GM19438 (cell line): ENCODE data around the gene SPINT2.
"Not testable (repeated sequence)": the region's sequence is repeated elsewhere in the genome, so short reads cannot be mapped to it uniquely, and the experiment has no call there.

Source experiments
- ATAC-seq: cut with Tn5 transposase; IDR thresholded peaks from one replicate; pipeline ENCODE4 v1.9.1; 2021; ENCODE audit warnings: low read depth; ENCODE audit not compliant: unreplicated experiment

The SPINT2 gene, protein sequence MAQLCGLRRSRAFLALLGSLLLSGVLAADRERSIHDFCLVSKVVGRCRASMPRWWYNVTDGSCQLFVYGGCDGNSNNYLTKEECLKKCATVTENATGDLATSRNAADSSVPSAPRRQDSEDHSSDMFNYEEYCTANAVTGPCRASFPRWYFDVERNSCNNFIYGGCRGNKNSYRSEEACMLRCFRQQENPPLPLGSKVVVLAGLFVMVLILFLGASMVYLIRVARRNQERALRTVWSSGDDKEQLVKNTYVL

DNA sequence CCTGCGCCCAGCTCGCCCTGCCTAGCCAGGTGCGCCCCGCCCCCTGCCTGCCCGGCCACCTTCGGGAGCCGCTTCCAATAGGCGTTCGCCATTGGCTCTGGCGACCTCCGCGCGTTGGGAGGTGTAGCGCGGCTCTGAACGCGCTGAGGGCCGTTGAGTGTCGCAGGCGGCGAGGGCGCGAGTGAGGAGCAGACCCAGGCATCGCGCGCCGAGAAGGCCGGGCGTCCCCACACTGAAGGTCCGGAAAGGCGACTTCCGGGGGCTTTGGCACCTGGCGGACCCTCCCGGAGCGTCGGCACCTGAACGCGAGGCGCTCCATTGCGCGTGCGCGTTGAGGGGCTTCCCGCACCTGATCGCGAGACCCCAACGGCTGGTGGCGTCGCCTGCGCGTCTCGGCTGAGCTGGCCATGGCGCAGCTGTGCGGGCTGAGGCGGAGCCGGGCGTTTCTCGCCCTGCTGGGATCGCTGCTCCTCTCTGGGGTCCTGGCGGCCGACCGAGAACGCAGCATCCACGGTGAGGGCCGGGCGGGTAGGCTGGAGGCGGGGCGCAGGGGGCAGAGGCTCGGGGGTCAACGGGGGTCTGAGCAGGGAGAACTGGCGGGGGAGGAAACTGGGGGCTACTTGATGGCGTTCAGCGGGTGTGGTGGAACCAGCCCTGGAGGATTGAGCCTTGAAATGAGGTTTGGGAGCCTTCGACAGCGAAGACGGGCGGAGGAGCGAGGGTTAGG lies at the start of gene SPINT2:
SPINT2 (plus strand) TSS at position 88 of the 727 bp plus-strand sequence; CDS start at position 408, 320 bp downstream.
- ATAC-seq, result no peak

DNA sequence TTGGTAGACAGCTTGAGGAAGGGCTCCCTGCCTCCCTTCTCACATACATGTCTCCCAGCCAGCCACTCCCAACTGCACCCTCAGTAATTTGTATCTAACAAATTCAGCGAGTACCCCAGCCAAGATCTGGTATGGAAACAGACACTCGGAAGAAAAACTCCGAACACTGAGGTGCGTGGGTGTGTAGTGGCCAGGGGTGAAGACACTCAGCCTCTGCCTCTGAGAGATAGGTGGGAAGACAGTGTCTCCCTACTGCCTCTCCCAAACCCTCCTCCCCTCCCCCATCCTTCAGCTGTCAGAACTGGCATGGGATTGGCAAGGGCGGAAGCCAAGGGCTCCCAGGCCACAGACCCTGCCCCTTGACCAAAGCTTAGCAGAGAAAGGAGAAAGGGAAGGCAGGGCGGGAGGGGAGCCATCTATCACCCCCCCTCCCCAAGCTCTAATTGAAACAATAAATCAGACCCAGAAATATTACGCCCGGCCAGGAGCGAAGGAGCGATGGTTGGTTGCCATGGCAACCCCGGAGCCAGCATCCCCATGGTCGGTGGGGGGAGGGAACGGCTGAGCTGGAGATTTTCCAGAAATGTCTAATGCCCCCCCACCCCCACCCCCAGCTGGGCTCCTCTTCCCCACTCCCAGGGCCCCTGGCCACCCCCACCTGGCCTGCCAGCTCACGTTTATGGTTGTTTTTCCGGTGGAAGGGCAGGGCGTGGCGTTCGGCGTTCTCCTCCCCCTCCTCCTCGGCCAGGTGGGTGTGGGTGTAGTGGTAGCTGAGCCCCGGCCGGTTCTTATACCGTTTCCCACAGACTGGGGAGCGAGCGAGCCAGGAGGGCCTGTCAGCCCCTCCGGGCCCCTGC lies 47.4 kb upstream of the SPINT2 start:
- no peak for ATAC-seq

DNA sequence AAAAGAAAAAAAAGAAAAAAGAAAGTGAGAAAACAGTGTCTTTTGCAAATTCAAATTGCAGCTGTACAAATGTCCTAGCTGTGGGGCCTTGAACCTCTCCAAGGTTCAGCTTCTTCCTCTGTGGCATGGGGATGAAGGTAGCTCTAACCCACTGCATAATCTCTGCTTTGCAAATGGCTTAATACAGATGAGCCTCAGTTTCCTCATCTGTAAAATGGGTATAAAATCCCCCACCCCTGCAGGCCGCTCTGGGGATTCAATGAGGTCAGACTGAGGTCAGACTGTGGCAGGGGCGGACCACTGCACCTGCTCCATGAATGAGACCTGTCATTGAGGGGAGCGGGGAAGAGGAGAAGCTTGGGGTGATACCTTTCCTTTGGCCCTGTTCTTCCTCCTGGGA lies 46.2 kb upstream of the SPINT2 start:
- no peak for ATAC-seq

DNA sequence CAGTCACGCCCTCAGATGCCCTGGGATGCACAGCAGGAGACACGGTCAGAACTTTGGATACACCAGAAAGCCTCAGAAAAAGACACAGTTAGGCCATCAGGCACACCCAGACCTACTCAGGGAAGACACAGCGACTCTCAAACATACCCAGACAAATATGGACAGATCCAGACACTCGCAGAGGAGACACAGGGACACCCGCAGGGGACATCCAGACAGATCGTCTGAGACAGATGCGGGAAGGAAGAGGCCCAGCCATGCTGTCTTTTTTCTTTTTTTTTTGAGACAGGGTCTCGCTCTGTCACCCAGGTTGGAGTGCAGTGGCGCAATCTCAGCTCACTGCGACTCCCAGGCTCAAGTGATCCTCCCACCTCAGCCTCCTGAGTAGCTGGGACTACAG lies 45.2 kb upstream of the SPINT2 start:
- ATAC-seq, result no peak

DNA sequence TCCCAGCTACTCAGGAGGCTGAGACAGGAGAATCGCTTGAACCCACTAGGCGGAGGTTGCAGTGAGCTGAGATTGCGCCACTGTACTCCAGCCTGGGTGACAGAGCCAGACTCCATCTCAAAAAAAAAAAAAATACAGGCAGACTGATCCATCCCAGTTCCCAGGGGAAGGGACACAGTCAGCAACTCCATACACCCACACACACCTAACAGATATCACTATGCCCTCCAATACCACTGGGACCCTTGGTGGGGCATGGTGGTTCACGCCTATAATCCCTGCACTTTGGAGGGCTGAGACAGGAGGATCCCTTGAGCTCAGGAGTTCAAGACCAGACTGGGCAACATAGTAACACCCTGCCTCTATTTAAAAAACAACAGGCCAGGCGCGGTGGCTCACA lies 43.0 kb upstream of the SPINT2 start:
- no peak for ATAC-seq

DNA sequence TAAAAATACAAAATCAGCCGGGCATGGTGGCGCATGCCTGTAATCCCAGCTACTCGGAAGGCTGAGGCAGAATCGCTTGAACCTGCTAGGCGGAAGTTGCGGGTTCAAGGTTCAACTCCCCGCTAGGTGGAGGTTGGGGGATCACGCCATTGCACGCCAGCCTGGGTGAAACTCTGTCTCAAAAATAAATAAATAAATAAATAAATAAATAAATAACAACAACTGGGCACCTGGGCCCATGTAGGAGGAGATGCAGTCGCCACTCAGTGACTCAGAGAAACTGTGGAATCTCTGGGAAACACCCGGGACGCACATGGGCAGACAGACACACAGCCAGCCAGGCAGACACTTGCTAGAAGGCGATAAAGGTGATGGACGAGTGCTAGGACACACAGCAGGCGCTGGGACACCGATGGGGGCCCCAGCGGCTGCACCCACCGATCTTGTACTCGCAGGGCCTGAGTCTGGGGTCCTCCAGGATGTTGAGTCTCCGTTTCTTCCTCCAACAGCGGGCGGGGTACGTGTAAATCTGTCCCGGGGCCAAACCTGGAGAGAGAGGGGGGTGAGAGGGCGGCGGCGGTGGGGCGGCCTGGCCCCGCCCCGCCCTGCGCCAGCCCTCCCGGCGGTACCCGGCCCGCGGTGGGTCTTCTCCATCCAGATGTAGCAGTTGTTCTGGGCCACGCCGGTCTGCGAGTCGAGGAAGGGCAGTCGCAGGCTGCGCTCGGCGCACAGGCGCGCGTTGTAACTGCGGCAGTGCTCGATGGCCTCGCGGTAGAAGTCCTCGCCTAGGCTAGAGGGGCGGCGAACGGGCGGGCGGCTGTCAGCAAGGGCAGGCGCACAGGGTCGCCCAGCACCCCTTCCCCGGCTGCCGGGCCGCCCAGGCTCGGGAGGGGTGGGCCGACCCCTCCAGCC lies 42.2 kb upstream of the SPINT2 start:
- no peak for ATAC-seq

DNA sequence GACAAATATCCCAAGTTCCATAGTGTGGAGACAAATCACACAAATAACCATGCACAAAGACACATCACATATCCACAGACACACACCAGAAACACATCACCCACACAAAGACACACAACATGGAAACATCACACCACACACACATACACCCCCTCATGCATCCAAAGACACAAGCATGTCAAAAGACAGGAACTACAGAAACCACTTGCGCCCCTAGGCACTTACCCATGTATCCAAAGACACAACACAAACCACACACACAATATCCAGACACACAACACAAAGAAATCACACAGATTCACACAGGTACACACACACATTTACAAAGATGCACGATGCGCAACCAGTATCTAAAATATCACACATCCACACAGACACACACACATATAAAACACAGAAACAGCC lies 41.3 kb upstream of the SPINT2 start:
- no peak for ATAC-seq

DNA sequence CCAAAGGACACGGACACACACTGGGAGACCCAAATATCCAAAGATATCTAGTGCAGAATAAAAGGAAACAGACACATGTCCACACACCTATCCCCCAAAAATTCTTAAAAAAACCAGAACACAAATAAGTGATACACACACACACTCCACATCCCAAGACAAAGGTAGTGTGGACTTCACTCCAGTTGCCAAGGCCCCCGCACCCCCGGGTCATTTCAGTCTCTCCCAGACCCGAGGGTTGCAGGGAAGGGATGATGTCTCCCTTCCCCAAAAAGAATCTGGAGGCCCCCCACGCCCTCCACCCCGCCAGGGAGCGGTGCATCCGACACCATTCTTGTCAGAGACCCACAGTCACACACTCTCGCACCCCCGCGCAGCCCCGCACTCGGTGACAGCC lies 40.8 kb upstream of the SPINT2 start:
- ATAC-seq, result no peak

DNA sequence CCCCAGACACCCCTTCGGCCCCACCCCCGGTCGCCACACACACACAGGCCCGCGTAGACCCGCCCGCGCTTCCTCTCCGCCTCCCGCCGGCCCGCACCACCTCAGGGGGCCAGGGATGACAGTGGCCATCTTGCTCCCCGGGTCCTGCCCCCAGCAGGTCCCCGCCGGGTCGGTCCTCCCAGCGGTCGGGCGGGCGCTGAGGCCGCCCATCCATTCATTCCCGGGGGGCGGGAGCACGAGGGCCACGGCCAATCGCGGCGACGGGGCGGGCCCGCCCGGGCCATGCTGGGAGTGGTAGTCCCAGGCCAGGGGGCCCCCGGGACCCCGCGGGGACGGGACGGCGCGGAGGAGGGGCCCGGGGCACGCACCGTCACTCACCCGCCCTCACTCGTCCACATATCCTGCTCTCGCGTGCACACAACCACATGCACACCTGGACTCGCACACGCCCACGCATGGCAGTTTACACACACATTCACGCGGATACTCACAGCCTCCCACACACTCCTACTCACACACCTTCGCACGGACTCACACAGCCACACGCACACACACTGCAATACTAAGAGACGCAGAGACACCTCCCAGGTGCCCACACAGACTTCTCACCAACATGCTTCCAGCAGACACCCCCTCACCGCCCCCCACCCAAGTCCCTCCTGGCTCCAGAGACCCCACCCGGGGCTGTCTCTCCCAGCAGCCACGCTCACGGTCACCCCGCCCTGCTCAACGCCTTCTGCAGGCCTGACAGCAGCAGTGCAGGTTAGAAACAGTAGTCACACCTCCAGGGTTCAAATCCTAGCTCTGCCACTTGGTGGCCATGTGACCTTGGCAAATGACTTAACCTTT lies 40.1 kb upstream of the SPINT2 start, which contains the start of gene DPF1:
DPF1 (minus strand) TSS at position 209 of the 849 bp plus-strand sequence; CDS start at position 129, 80 bp downstream.
- peak; percentile 63 for ATAC-seq

DNA sequence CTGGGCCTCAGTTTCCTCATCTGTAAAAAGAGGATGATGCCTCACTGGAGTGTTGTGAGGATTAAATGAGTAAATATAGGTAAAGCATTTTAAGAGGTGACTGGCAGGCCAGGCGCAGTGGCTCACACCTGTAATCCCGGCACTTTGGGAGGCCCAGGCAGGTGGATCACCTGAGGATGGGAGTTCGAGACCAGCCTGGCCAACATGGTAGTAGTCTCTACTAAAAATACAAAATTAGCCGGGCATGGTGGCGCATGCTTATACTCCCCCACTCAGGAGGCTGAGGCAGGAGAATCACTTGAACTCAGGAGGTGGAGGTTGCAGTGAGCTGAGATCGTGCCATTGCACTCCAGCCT lies 39.5 kb upstream of the SPINT2 start:
- not testable (repeated sequence) for ATAC-seq

DNA sequence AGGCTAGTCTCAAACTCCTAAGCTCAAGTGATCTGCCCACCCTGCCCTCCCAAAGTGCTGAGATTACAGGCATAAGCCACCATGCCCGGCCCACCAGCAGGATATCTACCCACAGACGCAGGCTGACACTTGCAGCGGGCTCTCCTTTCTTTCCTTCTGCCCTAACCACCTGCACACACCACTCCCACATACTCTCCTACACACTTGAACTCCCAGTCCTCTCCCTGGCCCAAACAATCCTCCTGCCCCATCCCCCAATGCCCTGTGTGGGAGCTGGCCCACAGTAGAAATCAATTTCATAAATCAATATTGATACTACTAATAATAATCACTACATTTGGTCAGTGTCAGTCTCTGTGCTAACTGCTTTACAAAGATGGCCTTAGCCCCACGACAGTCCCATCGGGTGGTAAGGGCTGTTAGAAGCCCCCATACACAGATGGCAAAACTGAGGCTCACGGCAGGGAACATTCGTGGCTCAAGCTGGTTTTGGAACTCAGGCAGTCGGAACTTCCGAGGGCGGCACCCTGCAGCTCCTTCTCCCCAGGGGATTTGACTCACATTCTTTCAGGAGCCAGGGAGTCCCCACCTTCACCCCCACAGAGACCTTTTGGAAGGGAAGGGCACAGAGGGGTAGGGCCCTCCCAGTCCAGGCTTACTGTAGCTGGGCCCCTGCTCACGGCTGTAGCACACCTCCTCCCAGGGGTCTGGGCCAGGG lies 36.9 kb upstream of the SPINT2 start:
- ATAC-seq, result no peak

DNA sequence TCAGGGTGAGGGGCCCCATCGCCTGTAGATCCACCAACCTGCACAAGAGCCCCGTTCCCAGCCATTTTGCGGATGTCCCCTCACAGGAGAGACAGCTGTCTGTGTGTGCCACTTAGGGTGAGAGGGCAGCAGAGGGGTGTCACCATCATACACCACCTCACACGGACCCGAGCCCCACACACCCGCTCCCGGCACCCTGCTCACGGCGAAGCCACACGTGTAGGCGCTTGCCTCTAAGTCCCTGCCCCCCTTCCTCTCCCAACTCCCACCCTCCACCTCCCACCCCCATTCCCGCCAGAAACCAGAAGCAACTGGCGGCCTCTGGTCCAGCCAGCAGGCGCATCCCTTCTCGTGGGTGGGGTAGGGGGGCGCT lies 36.4 kb upstream of the SPINT2 start:
- no peak for ATAC-seq

DNA sequence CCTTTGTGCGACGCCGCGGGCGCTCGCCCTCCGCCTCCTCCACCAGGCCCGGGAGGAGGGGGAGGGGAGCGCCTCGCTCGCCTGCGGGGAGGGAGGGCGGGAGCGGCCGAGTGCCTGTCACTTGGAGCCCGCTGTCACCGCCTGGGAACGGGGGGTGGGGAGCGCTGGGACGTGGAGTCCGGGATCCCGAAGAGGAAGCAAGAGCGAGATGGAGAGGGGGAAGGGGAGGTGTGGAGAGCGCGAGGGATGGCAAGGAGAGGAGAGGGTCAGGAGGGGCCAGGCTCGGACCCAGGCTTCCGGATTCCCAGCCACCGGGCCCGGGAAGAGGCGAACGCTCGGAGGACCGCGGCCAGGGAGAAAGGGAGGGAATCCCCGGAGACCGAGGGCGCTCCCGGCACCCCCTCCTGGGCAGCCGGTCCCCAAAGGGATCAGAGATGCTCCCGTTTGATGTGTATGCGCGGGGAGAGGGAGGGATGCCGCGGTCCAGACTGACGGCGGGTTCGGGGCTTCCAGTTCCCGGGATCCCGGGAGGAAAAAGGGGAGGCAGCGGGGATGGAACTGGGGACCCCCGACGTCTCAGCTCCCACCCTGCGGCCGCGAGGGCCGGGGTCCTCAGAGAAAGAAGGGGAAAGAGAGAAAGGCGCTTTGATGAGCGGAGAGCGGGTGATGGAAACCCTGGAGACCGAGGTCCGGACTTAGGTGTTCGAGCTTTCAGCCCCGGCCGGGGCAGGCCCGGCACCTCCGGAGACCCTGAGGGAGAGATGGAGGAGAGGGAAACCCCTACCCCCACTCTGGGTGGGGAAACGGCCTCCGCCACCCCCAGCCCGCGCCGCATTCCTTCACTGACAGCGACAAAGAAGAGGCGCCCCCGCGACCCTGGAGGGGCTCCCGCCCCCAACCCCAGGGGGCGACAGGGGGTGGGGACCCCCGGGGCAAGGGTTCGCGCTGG lies 35.6 kb upstream of the SPINT2 start:
- no peak for ATAC-seq

DNA sequence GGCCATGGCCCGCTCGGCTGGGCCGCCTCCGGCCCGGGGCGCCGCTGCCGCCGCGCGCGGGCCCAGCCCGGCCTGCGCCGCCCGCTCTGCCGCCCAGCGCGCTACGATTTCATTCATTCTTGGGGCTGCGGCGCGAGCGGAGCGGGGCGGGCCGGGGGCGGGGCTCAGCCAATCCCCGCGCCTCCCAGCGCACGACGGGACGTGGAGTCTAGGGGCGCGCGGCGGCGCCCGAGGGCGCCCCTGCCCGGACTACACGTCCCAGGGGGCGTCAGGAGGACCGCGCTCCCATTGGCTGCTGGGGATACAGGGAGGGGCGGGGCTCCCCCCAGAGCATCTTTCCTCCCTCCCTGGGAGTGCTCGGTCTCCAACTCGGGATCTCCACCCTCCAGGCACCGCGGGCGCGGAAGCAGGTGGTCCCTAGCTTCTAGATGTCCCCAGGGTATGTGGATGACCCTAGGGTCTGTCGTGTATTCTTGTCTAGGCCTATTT lies 34.7 kb upstream of the SPINT2 start:
- ATAC-seq, result no peak

DNA sequence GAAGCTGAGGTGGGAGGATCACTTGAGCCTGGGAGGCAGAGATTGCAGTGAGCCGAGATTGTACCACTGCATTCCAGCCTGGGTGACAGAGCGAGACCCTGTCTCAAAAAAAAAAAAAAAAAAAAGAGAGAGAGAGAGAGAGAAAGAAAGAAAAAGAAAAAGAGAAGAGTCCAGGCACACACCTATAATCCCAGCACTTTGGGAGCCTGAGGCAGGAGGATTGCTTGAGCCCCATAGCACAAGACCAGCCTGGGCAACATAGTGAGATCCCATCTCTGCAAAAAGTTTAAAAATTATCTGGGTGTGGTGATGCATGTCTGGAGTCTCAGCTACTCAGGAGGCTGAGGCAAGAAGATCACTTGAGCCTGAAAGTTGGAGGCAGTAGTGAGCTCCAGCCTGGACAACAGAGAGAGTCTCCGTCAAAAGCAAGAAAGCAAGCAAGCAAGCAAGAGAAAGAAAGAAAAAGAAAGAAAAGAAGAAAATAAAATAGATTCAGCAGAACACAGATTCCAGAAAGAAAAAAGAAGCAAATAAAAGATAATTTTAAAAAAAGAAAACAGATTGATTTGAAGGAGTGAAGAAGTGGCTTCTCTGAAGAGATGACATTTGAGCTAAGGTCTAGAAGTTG lies 33.8 kb upstream of the SPINT2 start:
- ATAC-seq, result not testable (repeated sequence)

DNA sequence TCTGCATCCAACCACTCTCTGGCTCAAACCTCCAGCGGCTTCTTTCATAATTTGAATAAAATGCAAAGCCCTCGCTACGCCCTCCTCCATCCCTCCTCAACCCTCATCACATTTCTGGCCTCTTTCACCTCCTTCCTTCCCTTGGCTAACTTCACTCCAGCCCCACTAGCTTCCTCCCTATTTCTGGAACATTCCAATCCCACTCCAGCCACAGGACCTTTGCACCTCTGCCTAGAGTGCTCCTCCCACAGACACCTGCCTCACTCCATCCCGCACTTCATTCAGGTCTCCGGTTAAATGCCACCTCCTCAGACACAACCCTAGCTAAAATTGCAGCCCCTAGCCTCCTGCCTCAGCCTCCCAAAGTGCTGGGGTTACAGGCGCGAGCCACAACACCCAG lies 32.5 kb upstream of the SPINT2 start:
- no peak for ATAC-seq

DNA sequence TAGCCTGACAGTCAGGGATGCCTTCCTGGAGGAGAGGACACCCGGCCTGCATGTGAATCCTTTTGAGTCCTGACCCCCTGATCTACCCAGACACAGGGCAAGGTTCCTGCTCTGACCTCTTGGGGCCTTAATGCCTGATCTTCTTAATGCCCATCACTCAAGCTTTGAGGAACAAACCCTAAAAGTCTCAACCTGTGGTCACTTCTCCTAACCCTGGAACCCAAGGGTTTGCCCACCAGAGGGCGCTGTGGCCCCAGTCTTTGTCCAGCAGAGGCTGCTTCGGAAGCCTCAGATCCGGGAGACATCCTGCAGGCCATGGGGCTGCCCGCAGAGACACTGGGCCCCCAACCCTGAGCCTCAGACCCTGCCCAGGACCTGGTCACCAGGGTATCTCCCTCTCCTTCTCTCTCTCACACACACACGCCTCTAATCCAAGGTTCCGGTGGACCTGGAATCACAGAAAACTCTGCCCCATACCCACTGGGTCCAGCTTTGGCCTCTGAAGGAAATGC lies 30.6 kb upstream of the SPINT2 start:
- no peak for ATAC-seq
